DND-41 (cell line): Measurements from ENCODE around the gene ANKRD65.

ENCODE experiments used
- CTCF ChIP-seq: IDR thresholded peaks from 2 replicates; pipeline ENCODE4 v1.5.1; 2012; ENCODE audit warnings: borderline replicate concordance, low read length, moderate library complexity, mild to moderate bottlenecking; ENCODE audit not compliant: poor library complexity, severe bottlenecking; ENCODE audit errors: extremely low read depth
- EZH2 ChIP-seq: IDR thresholded peaks from 3 replicates; pipeline ENCODE4 v1.6.1; 2012; ENCODE audit warnings: borderline replicate concordance, low read depth, mild to moderate bottlenecking, moderate library complexity, low read length, inconsistent platforms; ENCODE audit not compliant: severe bottlenecking

GRCh38 chr1:1390675-1391074, 30.4 kb downstream of the ANKRD65 start:
- no peak for TF ChIP-seq EZH2
- no peak for TF ChIP-seq CTCF
